GM20431 (cell line): Measurements from ENCODE around the gene ANKRD44.

Experiments used
- in situ Hi-C: fragments of 300-500 bp; cut with MseI, MboI; formaldehyde crosslinking; loops from one replicate; pipeline ENCODE4 v1.15.0; 2020; ENCODE audit warnings: low sequenced_read_pairs; ENCODE audit not compliant: unreplicated experiment

ANKRD44 gene

GRCh38 chr2:197322724-197323720, 12.4 kb upstream of the ANKRD44 start:
- in situ Hi-C loops: no loop called here

- in situ Hi-C loops: no loop called here
Measured at GRCh38 chr2:197322143-197322542, 11.6 kb upstream of the ANKRD44 start.

GRCh38 chr2:197315371-197315770, 4.8 kb upstream of the ANKRD44 start:
- in situ Hi-C loops: loop anchor here (10.0 kb wide), 1 partner anchor 121 kb away; no protein-coding TSS in a partner anchor

- in situ Hi-C loops: loop anchor here (10.0 kb wide), 1 partner anchor 117 kb away; no protein-coding TSS in a partner anchor
Measured at GRCh38 chr2:197312186-197312585, 1.6 kb upstream of the ANKRD44 start.

GRCh38 chr2:197311421-197312033, 947 bp upstream of the ANKRD44 start:
- in situ Hi-C loops: loop anchor here (10.0 kb wide), 1 partner anchor 117 kb away; no protein-coding TSS in a partner anchor

GRCh38 chr2:197310987-197311420, 424 bp upstream of the ANKRD44 start:
- in situ Hi-C loops: loop anchor here (10.0 kb wide), 1 partner anchor 116 kb away; no protein-coding TSS in a partner anchor

- in situ Hi-C loops: loop anchor here (10.0 kb wide), 1 partner anchor 115 kb away; no protein-coding TSS in a partner anchor
Measured at GRCh38 chr2:197309691-197310231, 819 bp downstream of the ANKRD44 start.

- in situ Hi-C loops: no loop called here
Measured at GRCh38 chr2:197308996-197309690, 1.4 kb downstream of the ANKRD44 start.

- in situ Hi-C loops: no loop called here
Measured at GRCh38 chr2:197308585-197308984, 2.0 kb downstream of the ANKRD44 start.

- in situ Hi-C loops: no loop called here
Measured at GRCh38 chr2:197307933-197308521, 2.6 kb downstream of the ANKRD44 start.

GRCh38 chr2:197307236-197307932, 3.2 kb downstream of the ANKRD44 start:
- in situ Hi-C loops: no loop called here

GRCh38 chr2:197306696-197307040, 3.9 kb downstream of the ANKRD44 start:
- in situ Hi-C loops: no loop called here

GRCh38 chr2:197306024-197306695, 4.4 kb downstream of the ANKRD44 start:
- in situ Hi-C loops: no loop called here

GRCh38 chr2:197304556-197305011, 6.0 kb downstream of the ANKRD44 start:
- in situ Hi-C loops: no loop called here

- in situ Hi-C loops: no loop called here
Measured at GRCh38 chr2:197300139-197300538, 10.4 kb downstream of the ANKRD44 start.

GRCh38 chr2:197298609-197299008, 12.0 kb downstream of the ANKRD44 start:
- in situ Hi-C loops: no loop called here

- in situ Hi-C loops: no loop called here
Measured at GRCh38 chr2:197297772-197298318, 12.7 kb downstream of the ANKRD44 start.

GRCh38 chr2:197297266-197297665, 13.3 kb downstream of the ANKRD44 start:
- in situ Hi-C loops: no loop called here
